Parathyroid adenoma (tissue), 2 donors: ENCODE results near the gene SCN1B.

ENCODE experiments used
- H2AFZ ChIP-seq: fragments of 300-600 bp; sonication (generic); one replicate; pipeline ENCODE4 v1.7.0; 2017; ENCODE audit warnings: antibody characterized with exemption, mild to moderate bottlenecking
- H3K27ac ChIP-seq: fragments of 300-600 bp; sonication (generic); one replicate; pipeline ENCODE4 v1.7.0; 2017
- H3K27me3 ChIP-seq: fragments of 300-600 bp; sonication (generic); one replicate; pipeline ENCODE4 v1.7.0; 2017; ENCODE audit warnings: low read length; ENCODE audit not compliant: control insufficient read depth, insufficient read depth
- H3K36me3 ChIP-seq: fragments of 300-600 bp; sonication (generic); one replicate; pipeline ENCODE4 v1.7.0; 2017; ENCODE audit warnings: low read length; ENCODE audit not compliant: control insufficient read depth, insufficient read depth
- H3K4me1 ChIP-seq: fragments of 300-600 bp; sonication (generic); one replicate; pipeline ENCODE4 v1.7.0; 2017; ENCODE audit warnings: control low read depth
- H3K4me2 ChIP-seq: fragments of 300-600 bp; sonication (generic); one replicate; pipeline ENCODE4 v1.7.0; 2017; ENCODE audit warnings: low read length
- H3K4me3 ChIP-seq: fragments of 300-600 bp; sonication (generic); one replicate; pipeline ENCODE4 v1.7.0; 2017; ENCODE audit warnings: low read depth, low read length
- H3K79me2 ChIP-seq: fragments of 300-600 bp; sonication (generic); one replicate; pipeline ENCODE4 v1.7.0; 2017; ENCODE audit warnings: control low read depth
- H3K9ac ChIP-seq: fragments of 300-600 bp; sonication (generic); one replicate; pipeline ENCODE4 v1.7.0; 2017; ENCODE audit warnings: mild to moderate bottlenecking
- H3K9me3 ChIP-seq: fragments of 300-600 bp; sonication (generic); one replicate; pipeline ENCODE4 v1.7.0; 2017; ENCODE audit warnings: low read length; ENCODE audit not compliant: control insufficient read depth
- CTCF ChIP-seq: fragments of 300-600 bp; sonication (generic); IDR thresholded peaks from one replicate; pipeline ENCODE4 v1.7.0; 2017; ENCODE audit warnings: antibody characterized with exemption, mild to moderate bottlenecking
- donor health status: primary hyperparathyroidism.

SCN1B gene

GRCh38 chr19:35042954-35043604 lies 12.8 kb downstream of the SCN1B start:
- H3K9ac ChIP-seq, result no peak overlapping the region
- TF ChIP-seq CTCF, result no peak
- no peak overlapping the region for H2AFZ ChIP-seq
- H3K36me3 ChIP-seq, result no peaks in the 10 kb centered on the region
- peaks cover 5% of the 10 kb centered on the region for H3K79me2 ChIP-seq
- H3K4me1 ChIP-seq, result peaks cover 21% of the 10 kb centered on the region
- no peak overlapping the region for H3K27ac ChIP-seq
- H3K27me3 ChIP-seq, result no peaks in the 10 kb centered on the region
- no peak overlapping the region for H3K4me3 ChIP-seq
- no peak overlapping the region for H3K4me2 ChIP-seq
- no peaks in the 10 kb centered on the region for H3K9me3 ChIP-seq

- Histone ChIP-seq H3K4me1 (peaks cover 18% of the 10 kb centered on the region), H3K79me2 (peaks cover 5% of the 10 kb centered on the region), H3K36me3 (no peaks in the 10 kb centered on the region), H3K4me3 (no peak overlapping the region), H2AFZ (no peak overlapping the region), H3K9ac (no peak overlapping the region), H3K27me3 (no peaks in the 10 kb centered on the region), H3K9me3 (no peaks in the 10 kb centered on the region), H3K4me2 (no peak overlapping the region), H3K27ac (no peak overlapping the region)
- no peak for TF ChIP-seq CTCF
Observed at GRCh38 chr19:35043906-35044305, 13.6 kb downstream of the SCN1B start.

GRCh38 chr19:35044317-35045117 lies 14.2 kb downstream of the SCN1B start:
- no peak overlapping the region for H2AFZ ChIP-seq
- TF ChIP-seq CTCF, result peak; percentile 98
- H3K9ac ChIP-seq, result no peak overlapping the region
- H3K4me2 ChIP-seq, result no peak overlapping the region
- H3K9me3 ChIP-seq, result no peaks in the 10 kb centered on the region
- no peaks in the 10 kb centered on the region for H3K36me3 ChIP-seq
- H3K79me2 ChIP-seq, result peaks cover 2% of the 10 kb centered on the region
- no peak overlapping the region for H3K4me3 ChIP-seq
- H3K27me3 ChIP-seq, result no peaks in the 10 kb centered on the region
- no peak overlapping the region for H3K27ac ChIP-seq
- H3K4me1 ChIP-seq, result peaks cover 18% of the 10 kb centered on the region

GRCh38 chr19:35045667-35046300 lies 15.5 kb downstream of the SCN1B start:
- Histone ChIP-seq H3K9ac (no peak overlapping the region), H3K4me1 (peaks cover 10% of the 10 kb centered on the region), H3K9me3 (no peaks in the 10 kb centered on the region), H3K4me3 (no peak overlapping the region), H3K27me3 (no peaks in the 10 kb centered on the region), H2AFZ (no peak overlapping the region), H3K27ac (no peak overlapping the region), H3K4me2 (no peak overlapping the region), H3K36me3 (no peaks in the 10 kb centered on the region), H3K79me2 (peaks cover 2% of the 10 kb centered on the region)
- TF ChIP-seq CTCF, result peak; percentile 10
